Activated naive CD4-positive, alpha-beta T cell treated with anti-CD3 and anti-CD28 coated beads, Interleukin-2, amount 10 ng/mL, durations not matched to agents 7 days and 5 days (primary cell): ENCODE data around the gene MYL7.
"Not testable (repeated sequence)": the region's sequence is repeated elsewhere in the genome, so short reads cannot be mapped to it uniquely, and the experiment has no call there.

Experiments used
- CTCF ChIA-PET: fragments of 350-600 bp; sonication (Branson Sonifier 250); formaldehyde crosslinking; loops from one replicate; lab custom pipeline; 2021; ENCODE audit warnings: antibody characterized with exemption; lab: Charles Lee
- DNase-seq: peaks from one replicate; pipeline ENCODE4 v3.0.0-alpha.2; 2020
- H3K27ac Mint-ChIP-seq: one replicate; pipeline ENCODE4 v1.8.0; 2021; ENCODE audit warnings: mild to moderate bottlenecking, moderate library complexity, mixed read lengths
- H3K27me3 Mint-ChIP-seq: one replicate; pipeline ENCODE4 v1.8.0; 2021; ENCODE audit warnings: mild to moderate bottlenecking, mixed read lengths
- H3K36me3 Mint-ChIP-seq: one replicate; pipeline ENCODE4 v1.8.0; 2021; ENCODE audit warnings: mixed read lengths
- H3K4me1 Mint-ChIP-seq: one replicate; pipeline ENCODE4 v1.8.0; 2021; ENCODE audit warnings: mixed read lengths
- H3K4me3 Mint-ChIP-seq: one replicate; pipeline ENCODE4 v1.8.0; 2021; ENCODE audit warnings: mild to moderate bottlenecking, moderate library complexity, mixed read lengths
- H3K9me3 Mint-ChIP-seq: one replicate; pipeline ENCODE4 v1.8.0; 2021; ENCODE audit warnings: mixed read lengths

The MYL7 gene

DNA sequence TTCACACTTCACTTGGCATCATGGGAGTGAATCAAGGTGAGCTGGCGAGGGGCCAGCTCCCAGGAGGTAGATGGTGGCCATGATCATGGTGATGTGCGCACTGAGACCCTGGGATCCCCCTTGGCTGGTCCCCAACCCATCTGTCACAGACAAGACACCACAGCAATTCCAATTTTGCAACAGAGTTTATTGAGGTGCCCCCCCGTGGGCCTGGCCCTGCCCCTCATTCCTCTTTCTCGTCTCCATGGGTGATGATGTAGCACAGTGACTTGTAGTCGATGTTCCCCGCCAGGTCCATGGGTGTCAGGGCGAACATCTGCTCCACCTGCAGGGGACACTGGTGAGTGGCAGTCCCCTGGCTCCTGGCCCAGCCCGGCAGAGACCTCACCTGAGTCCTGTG is 2.4 kb downstream of the MYL7 start:
- DNase-seq, result no peak
- Mint-ChIP-seq H3K36me3 (no peaks in the 10 kb centered on the region), H3K27ac (no peak overlapping the region), H3K9me3 (no peaks in the 10 kb centered on the region), H3K4me1 (no peaks in the 10 kb centered on the region), H3K27me3 (peaks cover 49% of the 10 kb centered on the region), H3K4me3 (no peak overlapping the region)
- CTCF ChIA-PET, result no interaction called here

- CTCF ChIA-PET, result no interaction called here
- Mint-ChIP-seq H3K9me3 (no peaks in the 10 kb centered on the region), H3K36me3 (no peaks in the 10 kb centered on the region)
These were observed 4.4 kb downstream of the MYL7 start for GRCh38 chr7:44136731-44137130.

GRCh38 chr7:44134943-44135628 is 6.0 kb downstream of the MYL7 start:
- Mint-ChIP-seq H3K27ac (no peak overlapping the region), H3K27me3 (peaks cover 56% of the 10 kb centered on the region), H3K9me3 (no peaks in the 10 kb centered on the region), H3K4me1 (no peaks in the 10 kb centered on the region), H3K4me3 (no peak overlapping the region), H3K36me3 (no peaks in the 10 kb centered on the region)
- CTCF ChIA-PET, result interaction anchor here (0.6 kb wide), 1 partner anchor 269 kb away, joined by 3 read pairs; no protein-coding TSS in a partner anchor
- no peak for DNase-seq

More at GRCh38 chr7:44136731-44137130, 4.4 kb downstream of the MYL7 start:
- H3K4me1 Mint-ChIP-seq, result no peaks in the 10 kb centered on the region
- peaks cover 50% of the 10 kb centered on the region for H3K27me3 Mint-ChIP-seq
- H3K4me3 Mint-ChIP-seq, result no peak overlapping the region
- DNase-seq, result no peak
- H3K27ac Mint-ChIP-seq, result no peak overlapping the region

DNA sequence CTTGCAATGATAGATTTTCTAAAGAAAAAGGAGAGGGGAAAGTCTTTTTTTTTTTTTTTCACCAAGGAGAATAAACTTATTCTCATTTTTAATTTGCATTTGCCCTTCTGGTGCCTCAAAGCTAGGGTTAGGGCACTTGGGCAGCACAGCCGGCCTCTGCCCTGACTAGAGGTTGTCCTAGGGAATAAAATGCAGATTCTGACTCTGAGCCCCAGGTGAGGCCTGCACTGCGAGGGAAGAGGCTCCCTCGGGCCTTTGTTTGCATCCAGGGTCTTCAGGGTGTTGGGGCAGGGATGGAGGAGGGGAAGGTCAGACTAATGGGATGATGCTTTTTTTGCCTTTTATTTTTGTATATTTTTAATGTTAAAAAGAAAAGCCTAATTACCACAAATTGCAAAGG is 7.8 kb downstream of the MYL7 start:
- H3K4me3 Mint-ChIP-seq, result no peak overlapping the region
- H3K27ac Mint-ChIP-seq, result no peak overlapping the region
- H3K27me3 Mint-ChIP-seq, result peaks cover 53% of the 10 kb centered on the region
- no peak for DNase-seq
- H3K36me3 Mint-ChIP-seq, result no peaks in the 10 kb centered on the region
- H3K4me1 Mint-ChIP-seq, result peaks cover 3% of the 10 kb centered on the region
- no peaks in the 10 kb centered on the region for H3K9me3 Mint-ChIP-seq
- CTCF ChIA-PET, result no interaction called here

- H3K36me3 Mint-ChIP-seq, result no peaks in the 10 kb centered on the region
- DNase-seq, result no peak
- no peak overlapping the region for H3K4me3 Mint-ChIP-seq
- no peak overlapping the region for H3K27ac Mint-ChIP-seq
- peaks cover 59% of the 10 kb centered on the region for H3K27me3 Mint-ChIP-seq
- no peaks in the 10 kb centered on the region for H3K9me3 Mint-ChIP-seq
- CTCF ChIA-PET, result interaction anchor here (1.1 to 1.7 kb wide), 5 partner anchors 9 to 346 kb away, joined by 3 to 6 read pairs (median 4); partner anchors contain the start of gene POLD2
- peaks cover 3% of the 10 kb centered on the region for H3K4me1 Mint-ChIP-seq
These were observed 9.1 kb downstream of the MYL7 start for GRCh38 chr7:44132039-44132438.

- Mint-ChIP-seq H3K27ac (no peak overlapping the region), H3K9me3 (no peaks in the 10 kb centered on the region), H3K27me3 (peaks cover 66% of the 10 kb centered on the region), H3K4me1 (peaks cover 3% of the 10 kb centered on the region), H3K36me3 (no peaks in the 10 kb centered on the region), H3K4me3 (no peak overlapping the region)
- no peak for DNase-seq
- CTCF ChIA-PET, result interaction anchor here (0.8 to 1.7 kb wide), 7 partner anchors 8 to 347 kb away, joined by 3 to 6 read pairs (median 3); partner anchors contain the start of gene POLD2
These were observed 9.7 kb downstream of the MYL7 start for GRCh38 chr7:44131173-44132029.

DNA sequence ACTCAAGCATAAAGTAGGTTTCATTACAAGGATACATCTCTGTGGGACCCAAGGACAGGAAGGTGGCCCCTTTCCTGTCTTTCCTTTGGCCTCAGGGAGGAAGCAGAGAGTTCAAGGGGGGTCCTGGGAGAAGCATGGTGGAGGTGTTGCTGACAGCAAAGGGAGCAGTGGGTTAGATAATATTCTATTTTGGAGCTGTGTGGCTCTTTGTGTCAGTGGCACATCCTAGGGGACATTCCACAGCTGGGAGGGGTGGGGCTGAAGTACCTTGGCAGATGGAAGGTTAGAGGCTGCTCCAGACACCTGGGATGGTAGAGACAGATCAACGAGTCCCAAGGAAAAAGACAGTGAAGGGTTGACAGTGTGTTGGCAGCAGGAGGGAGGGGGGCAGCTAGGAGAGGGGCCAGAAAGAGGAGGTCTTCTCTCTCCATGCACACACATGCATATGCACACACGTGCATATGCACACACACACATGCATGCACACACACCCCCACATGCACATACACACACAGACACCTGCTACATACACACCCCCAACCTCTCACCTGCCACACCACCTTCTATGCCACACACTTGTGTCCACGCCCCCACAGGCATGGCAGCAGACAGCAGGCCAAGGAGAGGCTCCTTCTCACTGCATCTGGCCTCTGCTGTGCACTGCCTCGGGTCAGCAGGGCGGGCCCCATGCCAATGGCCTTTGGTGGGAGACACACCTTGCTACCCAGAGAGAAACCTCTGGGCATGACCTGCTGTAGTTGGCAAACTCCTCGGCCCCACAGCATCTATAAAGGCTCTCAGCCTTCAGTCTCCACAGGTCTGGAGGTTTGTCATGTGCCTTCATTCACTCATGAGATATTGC is 12.2 kb downstream of the MYL7 start:
- H3K36me3 Mint-ChIP-seq, result no peaks in the 10 kb centered on the region
- no peak overlapping the region for H3K4me3 Mint-ChIP-seq
- H3K9me3 Mint-ChIP-seq, result no peaks in the 10 kb centered on the region
- CTCF ChIA-PET, result no interaction called here
- peaks cover 6% of the 10 kb centered on the region for H3K4me1 Mint-ChIP-seq
- peaks cover 62% of the 10 kb centered on the region for H3K27me3 Mint-ChIP-seq
- DNase-seq, result no peak
- H3K27ac Mint-ChIP-seq, result no peak overlapping the region

DNA sequence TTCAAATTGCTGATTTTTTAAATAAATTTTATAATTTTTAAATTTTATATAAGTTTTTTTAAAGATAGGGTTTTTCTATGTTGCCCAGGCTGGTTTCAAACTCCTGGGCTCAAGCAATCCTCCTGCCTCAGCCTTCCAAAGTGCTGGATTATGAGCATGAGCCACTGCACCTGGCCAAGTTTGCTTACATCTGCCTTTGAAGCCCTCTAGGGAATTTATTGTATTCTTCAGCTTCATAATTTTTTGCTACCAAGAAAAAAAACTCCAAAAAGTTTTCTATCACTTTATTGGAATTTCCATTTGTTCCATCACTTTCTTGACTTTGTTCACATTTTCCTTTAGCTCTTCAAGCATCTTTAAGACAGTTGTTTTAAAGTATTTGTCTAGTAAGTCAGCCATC is 14.0 kb downstream of the MYL7 start:
- no peaks in the 10 kb centered on the region for H3K9me3 Mint-ChIP-seq
- CTCF ChIA-PET, result no interaction called here
- no peak for DNase-seq

DNA sequence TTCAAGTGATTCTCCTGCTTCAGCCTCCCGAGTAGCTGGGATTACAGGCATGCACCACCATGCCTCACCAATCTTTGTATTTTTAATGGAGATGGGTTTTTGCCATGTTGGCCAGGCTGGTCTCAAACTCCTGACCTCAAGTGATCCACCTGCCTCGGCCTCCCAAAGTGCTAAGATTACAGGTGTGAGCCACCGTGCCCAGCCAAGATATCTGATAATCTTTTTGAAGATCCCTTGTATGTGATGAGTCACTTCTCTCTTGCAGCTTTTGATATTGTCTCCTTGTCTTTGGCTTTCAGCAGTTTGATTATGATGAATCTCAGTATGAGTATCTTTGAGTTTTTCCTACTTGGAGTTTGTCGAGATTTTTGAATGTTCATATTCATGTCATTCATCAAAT is 14.6 kb downstream of the MYL7 start:
- peaks cover 20% of the 10 kb centered on the region for H3K4me1 Mint-ChIP-seq
- CTCF ChIA-PET, result interaction anchor here (0.9 to 1.4 kb wide), 2 partner anchors 17 to 46 kb away, joined by 3 read pairs; no protein-coding TSS in a partner anchor
- peaks cover 55% of the 10 kb centered on the region for H3K27me3 Mint-ChIP-seq
- DNase-seq, H3K27ac Mint-ChIP-seq, H3K4me3 Mint-ChIP-seq, H3K9me3 Mint-ChIP-seq, H3K36me3 Mint-ChIP-seq: not testable (repeated sequence)

More for the DNA sequence above, 14.0 kb downstream of the MYL7 start:
- no peaks in the 10 kb centered on the region for H3K36me3 Mint-ChIP-seq
- H3K4me1 Mint-ChIP-seq, result peaks cover 14% of the 10 kb centered on the region
- H3K27ac Mint-ChIP-seq, result no peak overlapping the region
- H3K27me3 Mint-ChIP-seq, result peaks cover 58% of the 10 kb centered on the region
- H3K4me3 Mint-ChIP-seq, result no peak overlapping the region

GRCh38 chr7:44124822-44125202 is 16.3 kb downstream of the MYL7 start:
- H3K4me3 Mint-ChIP-seq, result peak overlapping the region; percentile 22
- H3K9me3 Mint-ChIP-seq, result no peaks in the 10 kb centered on the region
- no peak overlapping the region for H3K27ac Mint-ChIP-seq
- H3K4me1 Mint-ChIP-seq, result peaks cover 34% of the 10 kb centered on the region
- peaks cover 47% of the 10 kb centered on the region for H3K27me3 Mint-ChIP-seq
- H3K36me3 Mint-ChIP-seq, result peaks cover 13% of the 10 kb centered on the region
- no peak for DNase-seq
- CTCF ChIA-PET, result interaction anchor here (0.9 kb wide), 1 partner anchor 78 kb away, joined by 3 read pairs; no protein-coding TSS in a partner anchor

- Mint-ChIP-seq H3K9me3 (no peaks in the 10 kb centered on the region), H3K4me1 (peaks cover 37% of the 10 kb centered on the region), H3K27ac (peak within 1 kb of the TSS; percentile 85), H3K4me3 (peak within 1 kb of the TSS; percentile 88), H3K36me3 (peaks cover 26% of the 10 kb centered on the region), H3K27me3 (peaks cover 35% of the 10 kb centered on the region)
- CTCF ChIA-PET, result interaction anchor here (0.6 to 1.5 kb wide), 3 partner anchors 8 to 98 kb away, joined by 3 to 4 read pairs (median 3); no protein-coding TSS in a partner anchor
- peak; percentile 99 for DNase-seq
These were observed 17.7 kb downstream of the MYL7 start, which contains the start of gene POLD2 for GRCh38 chr7:44123190-44124003. TSS of gene POLD2 (minus strand) at chr7:44123548. CDS start at chr7:44122053, 1,495 bp downstream.

DNA sequence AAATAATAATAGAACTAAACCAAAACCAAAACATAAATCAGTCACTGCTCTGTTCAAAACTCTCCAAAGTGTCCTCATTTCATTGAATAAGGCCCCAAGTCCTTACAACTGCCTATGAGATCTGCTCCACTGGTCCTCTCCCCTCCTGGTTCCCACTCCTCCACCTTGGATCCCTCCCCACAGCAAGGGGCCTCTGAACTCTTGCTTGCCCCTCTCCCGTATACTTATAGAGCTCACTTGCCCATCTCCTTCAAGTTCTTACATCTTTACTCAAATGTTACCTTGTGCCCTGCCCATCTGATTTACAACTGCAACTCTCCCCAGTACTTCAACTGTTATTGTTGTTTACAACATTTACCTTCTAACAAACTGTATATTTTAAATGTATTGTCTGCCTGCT is 18.6 kb downstream of the MYL7 start:
- Mint-ChIP-seq H3K9me3 (no peaks in the 10 kb centered on the region), H3K27ac (peak overlapping the region; percentile 72), H3K36me3 (peaks cover 31% of the 10 kb centered on the region), H3K4me3 (peak overlapping the region; percentile 88), H3K27me3 (peaks cover 26% of the 10 kb centered on the region), H3K4me1 (peaks cover 37% of the 10 kb centered on the region)
- CTCF ChIA-PET, result interaction anchor here (0.6 to 1.5 kb wide), 3 partner anchors 9 to 157 kb away, joined by 3 to 4 read pairs (median 3); no protein-coding TSS in a partner anchor
- no peak for DNase-seq
